ENCODE measurements around the gene UBE2E1. TPM values are rescaled to one million over a fixed set of nuclear protein-coding genes. Genes with fewer than 3 reads are reported as not detected.
"Not testable (repeated sequence)": the region's sequence is repeated elsewhere in the genome, so short reads cannot be mapped to it uniquely, and the experiment has no call there.

The UBE2E1 gene
- total RNA-seq, 2 experiments from 2014 or later = 55.6 to 58.5 TPM

DNA sequence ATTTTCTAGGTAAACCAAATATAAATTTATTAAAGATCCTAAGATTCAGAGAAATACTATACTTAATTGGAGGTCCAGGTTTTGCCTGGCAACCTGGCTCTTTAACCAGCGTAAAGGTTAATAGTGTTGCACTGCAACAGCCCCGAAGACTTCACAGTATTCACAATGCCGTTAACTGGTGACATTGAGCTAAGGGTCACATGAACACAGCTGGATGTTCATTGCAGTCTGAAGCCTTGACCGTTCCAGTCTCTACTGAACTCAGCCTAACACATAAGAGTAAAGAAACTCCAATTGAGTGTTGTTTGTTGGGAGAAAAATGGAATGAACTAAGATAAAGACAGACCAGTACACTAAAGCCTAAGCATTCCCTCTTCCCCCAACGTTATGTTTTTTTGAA, 84.2 kb downstream of the UBE2E1 start:
- Mint-ChIP-seq H3K9me3 (ENCODE audit: low read depth) (no peaks in the 10 kb centered on the region), H3K4me3 (no peak overlapping the region), H3K27ac (no peak overlapping the region), H3K27me3 (no peaks in the 10 kb centered on the region), H3K36me3 (peaks cover 2% of the 10 kb centered on the region), H3K4me1 (no peaks in the 10 kb centered on the region)
- ATAC-seq (no peak), DNase-seq (no peak)
- CTCF ChIA-PET = interaction anchor here (1.4 to 2.9 kb wide), 3 partner anchors 9 to 349 kb away, joined by 4 to 8 read pairs (median 6); no protein-coding TSS in a partner anchor

DNA sequence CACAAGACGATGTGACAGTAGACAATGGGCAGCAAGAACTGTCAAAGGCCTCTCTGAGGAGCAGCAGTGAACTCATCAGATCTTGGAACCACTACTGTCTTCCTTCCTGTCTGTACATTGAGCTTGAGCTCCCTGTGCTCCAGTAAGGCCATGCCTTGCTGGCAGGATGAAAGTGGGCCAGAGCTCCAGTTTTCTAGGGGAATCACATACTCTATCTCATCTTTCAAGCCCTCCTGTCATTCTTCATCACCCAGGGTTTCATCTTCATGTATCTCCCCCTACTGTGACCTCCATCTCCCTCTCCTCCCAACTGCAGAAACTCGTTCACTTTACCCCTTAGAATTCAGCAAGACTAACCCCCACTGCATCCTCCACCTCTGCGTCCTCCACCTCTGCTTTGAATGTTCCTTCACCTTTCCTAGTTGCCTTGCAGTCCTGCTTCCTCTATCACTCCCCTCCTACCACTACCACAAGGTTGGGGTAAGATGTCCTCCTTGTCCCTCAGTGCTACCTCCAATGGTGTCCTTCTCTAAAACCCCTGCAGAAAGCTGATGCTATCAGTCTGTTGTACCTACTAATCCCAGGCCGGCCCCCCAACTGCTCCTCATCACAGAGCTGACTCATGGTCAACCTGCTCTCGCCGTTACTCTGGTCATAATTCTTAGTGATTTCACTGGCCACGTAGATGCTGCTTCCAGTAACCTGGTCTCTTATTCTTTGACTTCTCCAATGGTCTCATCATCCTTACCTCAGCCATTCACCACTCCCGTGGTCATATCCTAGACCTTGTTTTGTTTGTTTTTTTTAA, 88.7 kb downstream of the UBE2E1 start:
- no peak overlapping the region for H3K4me3 Mint-ChIP-seq
- ATAC-seq (no peak), DNase-seq (no peak)
- no peak overlapping the region for H3K27ac Mint-ChIP-seq
- peaks cover 19% of the 10 kb centered on the region for H3K36me3 Mint-ChIP-seq
- CTCF ChIA-PET = interaction anchor here (1.3 kb wide), 1 partner anchor 10 kb away, joined by 4 read pairs; no protein-coding TSS in a partner anchor
- H3K27me3 Mint-ChIP-seq = no peaks in the 10 kb centered on the region
- H3K9me3 Mint-ChIP-seq (ENCODE audit: low read depth) = no peaks in the 10 kb centered on the region
- H3K4me1 Mint-ChIP-seq = no peaks in the 10 kb centered on the region

DNA sequence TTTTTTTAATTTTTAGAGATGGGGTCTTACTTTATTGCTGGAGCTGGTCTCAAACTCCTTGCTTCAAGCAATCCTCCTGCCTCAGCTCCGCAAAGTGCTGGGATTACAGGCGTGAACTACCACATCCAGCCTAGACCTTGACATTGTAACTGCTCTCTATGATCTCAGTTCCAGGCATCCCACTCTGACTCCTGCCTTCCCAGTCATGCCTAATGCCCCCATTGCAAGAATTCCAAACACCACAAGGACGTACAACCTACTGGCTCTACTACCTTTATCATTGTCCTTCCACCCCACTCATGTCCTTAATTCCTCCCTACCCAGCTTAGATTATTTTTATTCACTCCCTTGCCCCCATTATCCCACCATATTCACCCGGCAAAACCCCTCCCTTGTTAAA, 89.4 kb downstream of the UBE2E1 start:
- ATAC-seq (no peak), DNase-seq (no peak)
- Mint-ChIP-seq H3K27ac (no peak overlapping the region), H3K36me3 (peaks cover 21% of the 10 kb centered on the region), H3K4me1 (no peaks in the 10 kb centered on the region), H3K27me3 (no peaks in the 10 kb centered on the region), H3K9me3 (ENCODE audit: low read depth) (no peaks in the 10 kb centered on the region), H3K4me3 (no peak overlapping the region)
- CTCF ChIA-PET = no interaction called here

DNA sequence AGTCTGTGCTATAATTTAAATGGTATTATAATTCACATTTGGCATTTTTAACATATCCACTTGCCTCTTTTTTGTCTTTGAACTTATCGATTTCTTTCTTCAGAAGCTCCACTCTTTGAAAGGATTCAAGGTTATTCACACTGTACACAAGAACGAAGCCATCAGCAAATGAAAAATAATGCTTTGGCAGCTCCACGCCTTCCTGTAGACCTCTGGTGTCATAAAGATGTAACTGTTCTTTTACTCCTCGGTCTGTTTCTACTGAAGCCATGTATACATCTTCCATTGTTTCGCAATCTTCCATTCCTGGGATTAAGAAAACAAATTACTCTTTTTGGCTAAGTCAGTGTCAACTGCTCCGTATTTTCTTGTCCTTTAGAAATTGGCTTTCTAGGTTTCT, 95.0 kb downstream of the UBE2E1 start:
- H3K27ac Mint-ChIP-seq = no peak overlapping the region
- H3K36me3 Mint-ChIP-seq = peaks cover 27% of the 10 kb centered on the region
- no peaks in the 10 kb centered on the region for H3K27me3 Mint-ChIP-seq
- no peak for ATAC-seq
- H3K4me3 Mint-ChIP-seq = no peak overlapping the region
- CTCF ChIA-PET = no interaction called here
- H3K9me3 Mint-ChIP-seq (ENCODE audit: low read depth) = no peaks in the 10 kb centered on the region
- DNase-seq = no peak
- H3K4me1 Mint-ChIP-seq = no peaks in the 10 kb centered on the region

DNA sequence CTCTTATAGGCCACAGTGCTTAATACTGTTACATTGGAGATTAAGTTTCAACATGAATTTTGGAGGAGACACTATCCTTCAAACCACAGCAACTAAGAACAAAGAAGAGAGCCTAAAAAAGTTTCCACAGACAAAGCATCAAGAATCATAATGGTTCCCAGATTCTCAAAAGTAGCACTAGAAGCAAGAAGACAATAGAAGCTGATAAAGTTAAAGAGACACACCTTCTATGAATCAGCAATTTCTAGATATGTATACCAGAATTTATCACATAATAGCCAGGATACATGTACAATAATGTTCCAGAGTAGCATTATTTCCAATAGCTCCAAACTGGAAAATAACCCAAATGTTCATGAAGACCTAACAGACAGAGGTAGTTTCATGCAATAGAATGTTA, 98.8 kb downstream of the UBE2E1 start:
- no peaks in the 10 kb centered on the region for H3K27me3 Mint-ChIP-seq
- no peak overlapping the region for H3K4me3 Mint-ChIP-seq
- peaks cover 12% of the 10 kb centered on the region for H3K36me3 Mint-ChIP-seq
- ATAC-seq = no peak
- no peak overlapping the region for H3K27ac Mint-ChIP-seq
- H3K4me1 Mint-ChIP-seq = no peaks in the 10 kb centered on the region
- CTCF ChIA-PET = interaction anchor here (1.4 kb wide), 1 partner anchor 11 kb away, joined by 4 read pairs; no protein-coding TSS in a partner anchor
- no peak for DNase-seq
- H3K9me3 Mint-ChIP-seq (ENCODE audit: low read depth) = no peaks in the 10 kb centered on the region

DNA sequence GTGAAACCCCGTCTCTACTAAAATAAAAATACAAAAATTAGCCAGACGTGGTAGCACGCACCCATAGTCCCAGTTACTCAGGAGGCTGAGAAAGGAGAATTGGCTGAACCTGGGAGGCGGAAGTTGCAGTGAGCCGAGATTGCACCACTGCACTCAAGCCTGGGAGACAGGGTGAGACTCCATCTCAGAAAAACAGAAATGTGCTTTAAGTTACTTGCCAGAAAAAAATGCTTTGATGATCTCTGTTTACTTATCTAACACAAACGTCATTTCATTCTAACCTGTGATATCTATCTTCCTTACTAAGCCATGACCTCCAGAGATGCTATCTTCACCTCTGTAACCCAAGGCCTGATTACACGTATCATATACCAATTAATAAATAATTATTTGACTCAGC, 103.6 kb downstream of the UBE2E1 start:
- ATAC-seq (no peak), DNase-seq (no peak)
- peaks cover 6% of the 10 kb centered on the region for H3K36me3 Mint-ChIP-seq
- no peak overlapping the region for H3K27ac Mint-ChIP-seq
- H3K27me3 Mint-ChIP-seq = no peaks in the 10 kb centered on the region
- CTCF ChIA-PET = no interaction called here
- no peaks in the 10 kb centered on the region for H3K9me3 Mint-ChIP-seq (ENCODE audit: low read depth)
- peaks cover 3% of the 10 kb centered on the region for H3K4me1 Mint-ChIP-seq
- no peak overlapping the region for H3K4me3 Mint-ChIP-seq

DNA sequence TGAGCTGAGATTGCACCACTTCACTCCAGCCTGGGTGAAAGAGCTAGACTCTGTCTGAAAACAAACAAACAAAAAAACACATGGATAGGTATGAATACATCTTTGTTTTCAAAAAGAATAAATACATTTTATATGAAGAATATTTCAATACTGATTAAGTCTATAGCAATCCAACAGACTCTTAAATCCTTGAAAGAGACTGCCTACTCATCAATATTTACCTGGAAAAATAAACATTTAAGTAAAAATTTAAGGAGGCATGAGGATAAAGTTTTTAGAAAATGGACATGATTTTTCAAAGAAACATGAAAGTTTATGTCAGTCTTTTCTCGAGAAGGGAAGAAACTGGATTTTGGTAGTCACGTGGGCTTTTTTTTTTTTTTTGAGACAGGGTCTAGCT, 105.6 kb downstream of the UBE2E1 start:
- H3K9me3 Mint-ChIP-seq (ENCODE audit: low read depth) = no peaks in the 10 kb centered on the region
- DNase-seq (no peak), ATAC-seq (no peak)
- H3K27me3 Mint-ChIP-seq = no peaks in the 10 kb centered on the region
- H3K4me3 Mint-ChIP-seq = no peak overlapping the region
- CTCF ChIA-PET = no interaction called here
- H3K27ac Mint-ChIP-seq = no peak overlapping the region
- peaks cover 15% of the 10 kb centered on the region for H3K4me1 Mint-ChIP-seq
- H3K36me3 Mint-ChIP-seq = peaks cover 10% of the 10 kb centered on the region

DNA sequence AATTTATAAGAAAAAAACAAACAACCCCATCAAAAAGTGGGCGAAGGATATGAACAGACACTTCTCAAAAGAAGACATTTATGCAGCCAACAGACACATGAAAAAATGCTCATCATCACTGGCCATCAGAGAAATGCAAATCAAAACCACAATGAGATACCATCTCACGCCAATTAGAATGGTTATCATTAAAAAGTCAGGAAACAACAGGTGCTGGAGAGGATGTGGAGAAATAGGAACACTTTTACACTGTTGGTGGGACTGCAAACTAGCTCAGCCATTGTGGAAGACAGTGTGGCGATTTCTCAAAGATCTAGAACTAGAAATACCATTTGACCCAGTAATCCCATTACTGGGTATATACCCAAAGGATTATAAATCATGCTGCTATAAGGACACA, 106.6 kb downstream of the UBE2E1 start:
- ATAC-seq; H3K27ac Mint-ChIP-seq; H3K4me3 Mint-ChIP-seq; CTCF ChIA-PET; DNase-seq; H3K27me3 Mint-ChIP-seq; H3K9me3 Mint-ChIP-seq (ENCODE audit: low read depth): not testable (repeated sequence)
- Mint-ChIP-seq H3K4me1 (peaks cover 15% of the 10 kb centered on the region), H3K36me3 (peaks cover 14% of the 10 kb centered on the region)

DNA sequence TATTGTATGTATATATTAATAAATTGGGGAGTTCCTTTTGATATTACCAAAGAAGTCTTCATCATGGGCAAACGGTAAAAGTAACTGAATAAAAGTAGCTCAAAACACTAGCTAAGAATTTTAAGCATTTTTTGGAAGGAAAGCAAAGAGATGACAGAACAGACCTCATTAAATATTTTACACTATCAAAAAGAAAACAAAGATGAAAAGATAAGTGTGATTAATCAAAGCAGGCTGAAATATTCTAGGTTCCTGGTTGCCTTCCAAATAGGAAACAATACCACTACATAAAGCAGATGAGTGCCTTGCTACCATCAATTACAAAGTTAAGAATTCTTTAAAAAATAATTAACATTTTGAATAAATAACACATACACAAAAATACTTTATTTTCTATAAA, 107.4 kb downstream of the UBE2E1 start:
- ATAC-seq (no peak), DNase-seq (no peak)
- Mint-ChIP-seq H3K9me3 (ENCODE audit: low read depth) (no peaks in the 10 kb centered on the region), H3K4me3 (no peak overlapping the region), H3K27ac (no peak overlapping the region), H3K27me3 (no peaks in the 10 kb centered on the region), H3K36me3 (peaks cover 22% of the 10 kb centered on the region), H3K4me1 (peaks cover 19% of the 10 kb centered on the region)
- CTCF ChIA-PET = no interaction called here

DNA sequence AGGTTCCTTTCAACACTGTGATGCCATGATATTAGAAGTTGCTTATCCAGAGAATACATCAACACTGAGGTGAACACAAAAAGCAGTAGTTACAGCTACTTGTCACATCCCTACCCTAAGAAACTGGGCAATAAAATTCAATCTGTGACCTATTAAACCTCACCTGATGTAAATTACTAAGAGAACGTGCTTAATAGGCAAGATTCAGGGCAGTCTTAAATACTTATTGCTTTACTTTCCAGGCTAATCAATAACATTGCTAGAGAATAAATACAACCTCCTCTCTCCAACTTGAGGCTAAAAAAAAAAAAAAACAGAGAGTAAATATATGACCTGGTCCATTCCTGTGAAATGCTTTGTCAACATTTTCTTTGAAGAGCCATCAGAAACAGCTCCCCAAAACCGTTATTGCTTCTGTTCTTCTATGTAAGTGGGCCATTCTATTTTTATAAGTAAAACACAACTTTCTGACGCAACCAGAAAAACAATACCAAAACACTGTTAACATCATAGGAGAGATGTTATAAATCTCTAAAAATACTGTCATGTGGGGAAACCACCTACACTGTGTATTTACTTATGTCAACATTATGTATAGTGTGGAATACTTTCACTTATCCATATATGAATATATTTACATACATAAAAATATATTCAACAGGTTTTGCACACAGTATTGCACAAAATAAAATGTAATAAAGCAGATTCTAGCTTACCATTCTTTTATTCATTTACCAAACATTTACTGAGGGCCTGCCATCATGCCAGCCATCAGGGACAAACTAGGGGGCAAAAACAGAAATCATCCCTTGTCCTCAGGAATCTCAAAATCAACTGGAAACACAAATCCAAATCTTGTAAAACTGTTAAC, 108.4 kb downstream of the UBE2E1 start:
- Mint-ChIP-seq H3K4me1 (peaks cover 27% of the 10 kb centered on the region), H3K4me3 (no peak overlapping the region), H3K36me3 (peaks cover 32% of the 10 kb centered on the region), H3K27me3 (no peaks in the 10 kb centered on the region), H3K9me3 (ENCODE audit: low read depth) (no peaks in the 10 kb centered on the region), H3K27ac (no peak overlapping the region)
- DNase-seq (no peak), ATAC-seq (no peak)
- CTCF ChIA-PET = no interaction called here

DNA sequence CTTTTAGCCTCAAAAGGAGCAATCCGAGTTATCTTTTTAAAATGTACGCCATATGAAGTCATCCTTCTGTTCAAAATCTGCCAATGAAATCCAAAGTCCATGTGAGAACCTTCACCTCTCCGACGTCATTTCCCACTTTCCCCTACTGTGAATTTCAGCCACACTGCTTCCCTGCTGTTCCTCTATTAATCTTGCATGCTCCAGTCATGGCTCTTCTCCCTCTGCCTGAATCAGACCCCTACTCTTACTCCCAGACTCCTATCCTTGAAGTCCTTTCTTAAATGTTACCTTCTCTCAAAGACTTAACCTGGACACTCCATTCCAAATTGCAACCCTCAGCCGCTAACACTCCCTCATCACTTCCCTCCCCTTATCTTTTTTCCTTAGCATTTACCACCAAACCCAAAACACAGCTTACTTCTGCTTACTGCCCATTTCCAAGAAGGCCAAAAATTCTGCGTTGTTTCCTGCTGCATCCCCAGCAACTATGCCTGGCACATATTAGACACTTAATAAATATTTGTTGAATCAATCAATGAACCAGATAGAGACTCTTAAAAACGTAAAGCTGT, 109.9 kb downstream of the UBE2E1 start:
- H3K4me1 Mint-ChIP-seq = peaks cover 41% of the 10 kb centered on the region
- H3K27me3 Mint-ChIP-seq = no peaks in the 10 kb centered on the region
- peak overlapping the region; percentile 99 for H3K4me3 Mint-ChIP-seq
- H3K27ac Mint-ChIP-seq = peak overlapping the region; percentile 6
- H3K36me3 Mint-ChIP-seq = peaks cover 40% of the 10 kb centered on the region
- CTCF ChIA-PET = interaction anchor here (2.2 kb wide), 1 partner anchor 35 kb away, joined by 9 read pairs; no protein-coding TSS in a partner anchor
- ATAC-seq (no peak), DNase-seq (no peak)
- no peaks in the 10 kb centered on the region for H3K9me3 Mint-ChIP-seq (ENCODE audit: low read depth)

DNA sequence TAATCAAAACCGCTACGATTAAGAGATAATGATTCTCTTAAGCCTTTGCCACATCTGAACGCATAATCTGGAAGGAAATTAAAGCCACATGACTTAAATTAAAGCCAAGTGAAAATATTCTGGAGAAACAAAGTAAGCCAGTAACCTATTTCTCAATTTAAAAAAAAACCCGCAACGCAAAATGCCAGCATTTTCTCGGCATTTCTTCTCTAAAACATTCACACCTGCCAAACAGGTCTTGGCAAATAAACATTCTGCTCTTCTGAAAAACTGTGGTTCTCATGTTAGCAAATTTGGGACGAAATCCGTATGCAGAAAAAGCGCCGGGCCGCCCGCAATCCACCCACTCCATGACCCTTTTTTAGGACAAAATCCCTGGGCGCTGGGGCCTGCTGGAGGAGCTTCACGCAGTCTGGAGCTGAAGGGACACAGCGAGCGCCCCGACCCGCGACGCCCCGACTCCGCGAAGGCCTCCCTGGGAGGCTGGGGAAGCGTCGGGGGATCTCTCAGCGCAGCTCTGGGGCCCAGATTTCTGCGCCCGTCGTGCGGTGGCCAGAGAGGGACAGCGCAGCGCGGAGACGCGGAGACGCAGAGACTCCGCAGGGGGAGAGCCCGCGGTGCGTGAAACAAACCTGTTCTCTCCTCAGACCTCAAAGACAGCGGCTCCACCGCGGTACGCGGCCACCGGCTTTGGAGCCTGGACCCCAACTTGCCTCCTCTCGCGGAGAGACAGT, 110.6 kb downstream of the UBE2E1 start:
- H3K36me3 Mint-ChIP-seq = peaks cover 45% of the 10 kb centered on the region
- no peak for DNase-seq
- no peaks in the 10 kb centered on the region for H3K27me3 Mint-ChIP-seq
- peaks cover 41% of the 10 kb centered on the region for H3K4me1 Mint-ChIP-seq
- CTCF ChIA-PET = interaction anchor here (1.1 to 2.5 kb wide), 6 partner anchors 9 to 39 kb away, joined by 3 to 10 read pairs (median 4); no protein-coding TSS in a partner anchor
- peak overlapping the region; percentile 95 for H3K27ac Mint-ChIP-seq
- peak; percentile 50 for ATAC-seq
- no peaks in the 10 kb centered on the region for H3K9me3 Mint-ChIP-seq (ENCODE audit: low read depth)
- peak overlapping the region; percentile 99 for H3K4me3 Mint-ChIP-seq
